ENCODE results near the gene GORAB.

- TF ChIP-seq CTCF (IDR thresholded peaks at IDR 0.05) (no peak), POLR2A (IDR thresholded peaks at IDR 0.05) (no peak)
These were observed 7.2 kb downstream of the GORAB start for GRCh38 chr1:170539154-170539553.
